Endothelial cell of umbilical vein (primary cell): ENCODE measurements around the gene TMOD1. TPM values are rescaled to one million over a fixed set of nuclear protein-coding genes. Genes with fewer than 3 reads are reported as not detected.

Experiments used
- BruUV-seq: library from RNA; stranded (reverse); fragments of 400-500 nt; replicated peaks from 2 replicates; lab custom pipeline; 2021; lab: Mats Ljungman, UMichigan
- CTCF ChIA-PET: fragments of 300-600, 350-600 bp; sonication (Branson Sonifier 250); formaldehyde crosslinking; loops from one replicate; lab custom pipeline; 2021; ENCODE audit warnings: antibody characterized with exemption, inconsistent platforms; lab: Charles Lee
- POLR2A ChIA-PET: fragments of 300-600, 350-600 bp; sonication (Branson Sonifier 250); formaldehyde crosslinking; loops from one replicate; lab custom pipeline; 2021; ENCODE audit warnings: antibody characterized with exemption, inconsistent platforms; lab: Charles Lee
- DNase-seq: peaks from one replicate; pipeline ENCODE4 v3.0.0-alpha.2; 2011; ENCODE audit warnings: low read depth, low spot score
- FAIRE-seq: peaks from 2 replicates; lab custom pipeline; 2011; peaks lifted over from hg19 to GRCh38; lab: Jason Lieb, UNC
- H2AFZ ChIP-seq: 2 replicates; pipeline ENCODE4 v1.6.0; 2012; ENCODE audit warnings: low read depth, low read length, control low read depth, inconsistent platforms
- H3K27ac ChIP-seq: 2 replicates; pipeline ENCODE4 v1.5.1; 2011; ENCODE audit warnings: low read depth, mild to moderate bottlenecking, control low read depth, low read length, moderate library complexity; ENCODE audit not compliant: insufficient read depth
- H3K27me3 ChIP-seq, 2 experiments: 2 replicates each; pipeline versions ENCODE4 v1.6.0 to v1.6.1; 2011; ENCODE audit warnings: low read length in 2 of 2, mixed read lengths in 1 of 2; ENCODE audit not compliant: control insufficient read depth in 2 of 2, insufficient read depth in 2 of 2
- H3K36me3 ChIP-seq, 2 experiments: 2 replicates in 1 of 2; 3 replicates in 1 of 2; pipeline ENCODE4 v1.5.1; 2011; ENCODE audit warnings: low read length in 2 of 2, mild to moderate bottlenecking in 1 of 2, moderate library complexity in 1 of 2; ENCODE audit not compliant: control insufficient read depth in 2 of 2, insufficient read depth in 2 of 2; ENCODE audit errors: extremely low read depth in 1 of 2
- H3K4me1 ChIP-seq: 3 replicates; pipeline ENCODE4 v1.5.1; 2011; ENCODE audit warnings: mild to moderate bottlenecking, low read length; ENCODE audit not compliant: control insufficient read depth, insufficient read depth; ENCODE audit errors: extremely low read depth
- H3K4me2 ChIP-seq: 2 replicates; pipeline ENCODE4 v1.6.1; 2011; ENCODE audit warnings: low read length, control low read depth, mixed read lengths; ENCODE audit not compliant: insufficient read depth
- H3K4me3 ChIP-seq, 3 experiments: fragments of 200-600 bp in 1 of 3; sonication (generic), shearing (Covaris generic) in 1 of 3; replicated peaks in 1 of 3; 2 replicates each; pipeline ENCODE4 v1.5.1; 2011 to 2016; ENCODE audit warnings: control low read depth in 3 of 3, low read length in 3 of 3, mild to moderate bottlenecking in 2 of 3, inconsistent platforms in 1 of 3, low read depth in 1 of 3, moderate library complexity in 1 of 3; ENCODE audit not compliant: insufficient read depth in 1 of 3
- H3K79me2 ChIP-seq: 2 replicates; pipeline ENCODE4 v1.6.0; 2012; ENCODE audit warnings: low read length, inconsistent platforms; ENCODE audit not compliant: control insufficient read depth, insufficient read depth
- H3K9ac ChIP-seq: replicated peaks from 2 replicates; pipeline ENCODE3; 2011; ENCODE audit warnings: low read length, control low read depth; ENCODE audit not compliant: insufficient read depth; ENCODE audit errors: extremely low read depth
- H3K9me1 ChIP-seq: replicated peaks from 3 replicates; pipeline ENCODE4 v1.6.0; 2011; ENCODE audit warnings: mild to moderate bottlenecking, low read length; ENCODE audit not compliant: control insufficient read depth, insufficient read depth; ENCODE audit errors: extremely low read depth
- H3K9me3 ChIP-seq: replicated peaks from 2 replicates; pipeline ENCODE4 v1.5.1; 2012; ENCODE audit warnings: low read length, inconsistent platforms; ENCODE audit not compliant: control insufficient read depth, insufficient read depth
- H4K20me1 ChIP-seq: replicated peaks from 2 replicates; pipeline ENCODE3; 2011; ENCODE audit warnings: mild to moderate bottlenecking, low read length; ENCODE audit not compliant: control insufficient read depth, insufficient read depth; ENCODE audit errors: extremely low read depth
- EZH2 ChIP-seq: IDR thresholded peaks from 2 replicates; pipeline ENCODE4 v1.6.1; 2012; ENCODE audit warnings: borderline replicate concordance, low read depth, mild to moderate bottlenecking, moderate library complexity, low read length, inconsistent platforms; ENCODE audit not compliant: severe bottlenecking
- FOS ChIP-seq: IDR thresholded peaks from 2 replicates; pipeline ENCODE4 v1.6.1; 2011; ENCODE audit warnings: mild to moderate bottlenecking, low read length, moderate library complexity, borderline replicate concordance; ENCODE audit not compliant: insufficient read depth
- GATA2 ChIP-seq: IDR thresholded peaks from 2 replicates; pipeline ENCODE4 v1.7.0; 2011; ENCODE audit warnings: low read depth, mild to moderate bottlenecking, moderate library complexity, mixed read lengths, low read length; ENCODE audit not compliant: insufficient read length, insufficient read depth
- JUN ChIP-seq: IDR thresholded peaks from 2 replicates; pipeline ENCODE4 v1.6.1; 2011; ENCODE audit warnings: borderline replicate concordance, low read depth; ENCODE audit not compliant: insufficient read length, insufficient read depth
- MAX ChIP-seq: IDR thresholded peaks from 2 replicates; pipeline ENCODE4 v1.6.1; 2011; ENCODE audit not compliant: insufficient read depth, insufficient read length
- MYC ChIP-seq: IDR thresholded peaks from one replicate; pipeline ENCODE4 v1.6.1; 2011; ENCODE audit warnings: mild to moderate bottlenecking, low read depth, low read length
- POLR2A ChIP-seq: IDR thresholded peaks from 2 replicates; pipeline ENCODE4 v1.6.1; 2012; ENCODE audit warnings: low read depth, mild to moderate bottlenecking, control low read depth, low read length
- POLR2AphosphoS5 ChIP-seq: IDR thresholded peaks from 2 replicates; pipeline ENCODE4 v1.6.1; 2012; ENCODE audit warnings: low read depth, mild to moderate bottlenecking, control low read depth, low read length, moderate library complexity; ENCODE audit not compliant: insufficient read depth
- dilution Hi-C: fragments of 300-500 bp; cut with MboI; formaldehyde crosslinking; loops from one replicate; pipeline ENCODE4 v1.15.0; 2019; ENCODE audit warnings: low sequenced_read_pairs; ENCODE audit not compliant: extremely low pct_ligation_motif_present
- intact Hi-C: fragments of 100-400 bp; cut with micrococcal nuclease; formaldehyde crosslinking; loops from one replicate; pipeline ENCODE4 v1.10.0; 2022
- polyA plus RNA-seq, 4 experiments: library from polyadenylated mRNA; depleted of rRNA in 3 of 4; stranded (reverse) in 3 of 4; unstranded in 1 of 4; fragments of >200 nt; gene quantifications; 2 replicates each; pipeline versions ENCODE4 v1.2.1 to v1.2.3, GENCODE V29; 2011 to 2012; ENCODE audit warnings: missing spikeins in 1 of 4
- total RNA-seq: library from RNA; stranded (reverse); gene quantifications from 2 replicates; pipeline ENCODE4 v1.2.3, GENCODE V29; 2021
- TF ChIP-seq, protein P1 (sequence below), 2 donors: IDR thresholded peaks; 1 replicate in 1 of 2; 2 replicates in 1 of 2; pipeline ENCODE4 v1.5.1; 2011; ENCODE audit warnings: low read length in 2 of 2, mild to moderate bottlenecking in 2 of 2, moderate library complexity in 2 of 2, control low read depth in 1 of 2, inconsistent platforms in 1 of 2, low read depth in 1 of 2; ENCODE audit not compliant: insufficient read depth in 1 of 2; ENCODE audit errors: extremely low read depth in 1 of 2

Gene TMOD1
- total and polyA plus RNA-seq, 2 donors (not counting 3 experiments of a cell fraction or from before 2014, with no cell fraction given), result 0.26 to 1.4 TPM

- H2AFZ ChIP-seq, result no peak overlapping the region
- DNase-seq (no peak), FAIRE-seq (no peak)
- H3K27me3 ChIP-seq, result no peaks in the 10 kb centered on the region
- H3K4me1 ChIP-seq, result peaks cover 22% of the 10 kb centered on the region
- no peaks in the 10 kb centered on the region for H3K9me3 ChIP-seq
- CTCF ChIA-PET, result interaction anchor here (0.9 kb wide), 1 partner anchor 21 kb away, joined by 3 read pairs; no protein-coding TSS in a partner anchor
- POLR2A ChIA-PET, result no interaction called here
- H3K9ac ChIP-seq, result no peak overlapping the region
- dilution Hi-C loops (no loop called here), intact Hi-C loops (no loop called here)
- H3K79me2 ChIP-seq, result peaks cover 78% of the 10 kb centered on the region
- no peak overlapping the region for H3K4me2 ChIP-seq
- peaks cover 14% of the 10 kb centered on the region for H4K20me1 ChIP-seq
- no peaks in the 10 kb centered on the region for H3K9me1 ChIP-seq
- H3K27ac ChIP-seq, result no peak overlapping the region
- BruUV-seq, result no TSS peak
- H3K4me3 ChIP-seq, result no peak overlapping the region
- H3K36me3 ChIP-seq, result peaks cover 4 to 6% of the 10 kb centered on the region in 2 experiments
- no peak for TF ChIP-seq MYC
- no peak for TF ChIP-seq JUN
- TF ChIP-seq FOS, result no peak
- no peak for TF ChIP-seq GATA2
- no peak for TF ChIP-seq MAX
- TF ChIP-seq POLR2AphosphoS5, result no peak
- TF ChIP-seq, protein P1, sequence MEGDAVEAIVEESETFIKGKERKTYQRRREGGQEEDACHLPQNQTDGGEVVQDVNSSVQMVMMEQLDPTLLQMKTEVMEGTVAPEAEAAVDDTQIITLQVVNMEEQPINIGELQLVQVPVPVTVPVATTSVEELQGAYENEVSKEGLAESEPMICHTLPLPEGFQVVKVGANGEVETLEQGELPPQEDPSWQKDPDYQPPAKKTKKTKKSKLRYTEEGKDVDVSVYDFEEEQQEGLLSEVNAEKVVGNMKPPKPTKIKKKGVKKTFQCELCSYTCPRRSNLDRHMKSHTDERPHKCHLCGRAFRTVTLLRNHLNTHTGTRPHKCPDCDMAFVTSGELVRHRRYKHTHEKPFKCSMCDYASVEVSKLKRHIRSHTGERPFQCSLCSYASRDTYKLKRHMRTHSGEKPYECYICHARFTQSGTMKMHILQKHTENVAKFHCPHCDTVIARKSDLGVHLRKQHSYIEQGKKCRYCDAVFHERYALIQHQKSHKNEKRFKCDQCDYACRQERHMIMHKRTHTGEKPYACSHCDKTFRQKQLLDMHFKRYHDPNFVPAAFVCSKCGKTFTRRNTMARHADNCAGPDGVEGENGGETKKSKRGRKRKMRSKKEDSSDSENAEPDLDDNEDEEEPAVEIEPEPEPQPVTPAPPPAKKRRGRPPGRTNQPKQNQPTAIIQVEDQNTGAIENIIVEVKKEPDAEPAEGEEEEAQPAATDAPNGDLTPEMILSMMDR (IDR thresholded peaks at IDR 0.05; ENCODE audit: extremely low read depth in 1 of 2, insufficient read depth in 1 of 2, low read depth in 1 of 2, low read length in 2 of 2), result no peak
- TF ChIP-seq EZH2, result no peak
- TF ChIP-seq POLR2A, result no peak
These were observed 137.2 kb downstream of the TMOD1 start for GRCh38 chr9:97638666-97639065.
